GM18507 (cell line): ENCODE measurements around the gene CCR7.

Experiments
- DNase-seq: peaks from one replicate; pipeline ENCODE4 v3.0.0; 2011; ENCODE audit warnings: low read depth; ENCODE audit not compliant: insufficient read length; ENCODE audit errors: extremely low spot score
- FAIRE-seq: peaks from 2 replicates; lab custom pipeline; 2011; peaks lifted over from hg19 to GRCh38; lab: Jason Lieb, UNC

The CCR7 gene

GRCh38 chr17:40564883-40565768 lies at the start of gene CCR7:
CCR7 (minus strand) TSS chr17:40565472; CDS start chr17:40565409, 63 bp downstream.
- DNase-seq (no peak), FAIRE-seq (peak; percentile 74)

GRCh38 chr17:40614431-40615067 lies 49.3 kb upstream of the CCR7 start:
- FAIRE-seq (peak; percentile 55), DNase-seq (no peak)

GRCh38 chr17:40613467-40614154 lies 48.3 kb upstream of the CCR7 start:
- DNase-seq (no peak), FAIRE-seq (no peak)

- FAIRE-seq, result no peak
Observed at GRCh38 chr17:40612599-40613244, 47.5 kb upstream of the CCR7 start.

GRCh38 chr17:40611840-40612474 lies 46.7 kb upstream of the CCR7 start:
- FAIRE-seq (no peak), DNase-seq (no peak)

More at GRCh38 chr17:40612599-40613244, 47.5 kb upstream of the CCR7 start:
- no peak for DNase-seq

GRCh38 chr17:40610359-40610758 lies 45.1 kb upstream of the CCR7 start:
- no peak for FAIRE-seq
- no peak for DNase-seq

- no peak for FAIRE-seq
- no peak for DNase-seq
Observed at GRCh38 chr17:40608061-40608581, 42.8 kb upstream of the CCR7 start.

- FAIRE-seq (no peak), DNase-seq (no peak)
Observed at GRCh38 chr17:40607641-40608040, 42.4 kb upstream of the CCR7 start.

GRCh38 chr17:40606548-40607353 lies 41.5 kb upstream of the CCR7 start:
- FAIRE-seq (no peak), DNase-seq (no peak)

GRCh38 chr17:40605306-40605705 lies 40.0 kb upstream of the CCR7 start:
- DNase-seq (no peak), FAIRE-seq (no peak)

- no peak for DNase-seq
- no peak for FAIRE-seq
Observed at GRCh38 chr17:40604327-40605080, 39.2 kb upstream of the CCR7 start.

GRCh38 chr17:40602445-40603443 lies 37.5 kb upstream of the CCR7 start:
- FAIRE-seq (peak; percentile 85), DNase-seq (no peak)

GRCh38 chr17:40600486-40601046 lies 35.3 kb upstream of the CCR7 start:
- DNase-seq, result no peak
- no peak for FAIRE-seq

GRCh38 chr17:40599468-40599763 lies 34.1 kb upstream of the CCR7 start:
- FAIRE-seq, result no peak
- DNase-seq, result no peak

GRCh38 chr17:40598619-40599467 lies 33.6 kb upstream of the CCR7 start:
- FAIRE-seq, result peak; percentile 99
- peak; percentile 49 for DNase-seq

GRCh38 chr17:40598301-40598618 lies 33.0 kb upstream of the CCR7 start:
- DNase-seq, result no peak

More at GRCh38 chr17:40598301-40598618, 33.0 kb upstream of the CCR7 start:
- FAIRE-seq, result no peak
